ENCODE measurements around the gene SLCO3A1.

DNA sequence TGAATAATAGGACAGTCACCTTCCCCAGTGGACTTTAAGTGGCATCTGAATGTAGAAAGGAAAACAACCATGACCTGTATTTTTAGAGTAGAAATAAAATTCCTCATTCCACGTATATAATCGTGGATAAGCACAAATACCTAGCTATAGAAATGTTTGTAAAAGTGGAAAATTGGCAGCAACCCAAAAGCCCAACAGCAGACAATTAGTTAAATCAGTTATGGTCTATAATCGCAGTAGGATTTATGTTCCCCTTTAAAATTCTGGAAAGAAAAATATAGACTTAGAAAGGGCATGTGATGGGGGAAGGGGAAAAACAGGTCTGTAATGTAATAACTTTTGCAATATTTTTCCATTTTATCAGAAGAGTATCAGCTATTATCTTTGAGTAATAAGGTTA is 298.2 kb downstream of the SLCO3A1 start:
- TF ChIP-seq EZH2 (IDR thresholded peaks at IDR 0.05; ENCODE audit: low read length, missing control alignments), result no peak
- no peak for TF ChIP-seq CTCF (conservative IDR thresholded peaks at IDR 0.05 in 1 of 2, IDR thresholded peaks at IDR 0.05 in 1 of 2; ENCODE audit: low read depth in 1 of 2, low read length in 2 of 2)
